Measurements from ENCODE around the gene PAPOLA. TPM values are rescaled to one million over a fixed set of nuclear protein-coding genes. Genes with fewer than 3 reads are reported as not detected.

PAPOLA gene
- total RNA-seq, 1 experiment from 2014 or later: 75.5 TPM

Other genes starting within 250 kb of the PAPOLA start
- gene BDKRB1, start 246.2 kb upstream of the PAPOLA start, total RNA-seq (2014; rRNA removed; shearing (Covaris generic)): 7.1 and 9.2 TPM in 2 replicates
- 8.5 and 9.3 TPM in 2 replicates for gene ATG2B, start 139.0 kb upstream of the PAPOLA start, total RNA-seq (2014; rRNA removed; shearing (Covaris generic))
- gene GSKIP, start 138.9 kb upstream of the PAPOLA start, total RNA-seq (2014; rRNA removed; shearing (Covaris generic)): 42.5 and 48.9 TPM in 2 replicates
- 0.20 and 0.24 TPM in 2 replicates for gene AK7, start 110.3 kb upstream of the PAPOLA start, total RNA-seq (2014; rRNA removed; shearing (Covaris generic))

All from RPMI7951 (cell line).